ENCODE data around the gene HHATL.

The HHATL gene

GRCh38 chr3:42668793-42669217 is 33.8 kb downstream of the HHATL start:
- Histone ChIP-seq H3K4me3 (replicated peaks; ENCODE audit: low read depth, low read length) (no peak overlapping the region), H3K36me3 (ENCODE audit: control insufficient read depth, insufficient read depth, low read length) (no peaks in the 10 kb centered on the region), H3K27me3 (replicated peaks; ENCODE audit: control insufficient read depth, insufficient read depth, low read length) (no peaks in the 10 kb centered on the region)
- no peak for TF ChIP-seq CTCF (IDR thresholded peaks at IDR 0.05; ENCODE audit: insufficient read depth, low read length, poor library complexity, severe bottlenecking)
- DNase-seq (ENCODE audit: extremely low read depth, insufficient read length) = no peak

- no peaks in the 10 kb centered on the region for H3K36me3 ChIP-seq (ENCODE audit: control insufficient read depth, insufficient read depth, low read length)
- DNase-seq (ENCODE audit: extremely low read depth, insufficient read length) = no peak
- no peaks in the 10 kb centered on the region for H3K27me3 ChIP-seq (replicated peaks; ENCODE audit: control insufficient read depth, insufficient read depth, low read length)
- TF ChIP-seq CTCF (IDR thresholded peaks at IDR 0.05; ENCODE audit: insufficient read depth, low read length, poor library complexity, severe bottlenecking) = no peak
- H3K4me3 ChIP-seq (replicated peaks; ENCODE audit: low read depth, low read length) = no peak overlapping the region
These were observed 34.2 kb downstream of the HHATL start for GRCh38 chr3:42668413-42668760.

- DNase-seq (ENCODE audit: extremely low read depth, insufficient read length) = no peak
- Histone ChIP-seq H3K4me3 (replicated peaks; ENCODE audit: low read depth, low read length) (no peak overlapping the region), H3K27me3 (replicated peaks; ENCODE audit: control insufficient read depth, insufficient read depth, low read length) (no peaks in the 10 kb centered on the region), H3K36me3 (ENCODE audit: control insufficient read depth, insufficient read depth, low read length) (no peaks in the 10 kb centered on the region)
- TF ChIP-seq CTCF (IDR thresholded peaks at IDR 0.05; ENCODE audit: insufficient read depth, low read length, poor library complexity, severe bottlenecking) = no peak
These were observed 34.8 kb downstream of the HHATL start for GRCh38 chr3:42667523-42668412.

GRCh38 chr3:42667096-42667522 is 35.5 kb downstream of the HHATL start:
- H3K36me3 ChIP-seq (ENCODE audit: control insufficient read depth, insufficient read depth, low read length) = no peaks in the 10 kb centered on the region
- DNase-seq (ENCODE audit: extremely low read depth, insufficient read length) = no peak
- no peak overlapping the region for H3K4me3 ChIP-seq (replicated peaks; ENCODE audit: low read depth, low read length)
- no peak for TF ChIP-seq CTCF (IDR thresholded peaks at IDR 0.05; ENCODE audit: insufficient read depth, low read length, poor library complexity, severe bottlenecking)
- no peaks in the 10 kb centered on the region for H3K27me3 ChIP-seq (replicated peaks; ENCODE audit: control insufficient read depth, insufficient read depth, low read length)

GRCh38 chr3:42666577-42666998 is 36.0 kb downstream of the HHATL start:
- Histone ChIP-seq H3K27me3 (replicated peaks; ENCODE audit: control insufficient read depth, insufficient read depth, low read length) (no peaks in the 10 kb centered on the region), H3K4me3 (replicated peaks; ENCODE audit: low read depth, low read length) (no peak overlapping the region), H3K36me3 (ENCODE audit: control insufficient read depth, insufficient read depth, low read length) (no peaks in the 10 kb centered on the region)
- DNase-seq (ENCODE audit: extremely low read depth, insufficient read length) = no peak
- TF ChIP-seq CTCF (IDR thresholded peaks at IDR 0.05; ENCODE audit: insufficient read depth, low read length, poor library complexity, severe bottlenecking) = no peak

Measured in GM06990 (cell line).